Dendritic cell treated with granulocyte-macrophage colony-stimulating factor and Interleukin-4, amounts not matched to agents 40 ng/mL and 50 ng/mL, for 4 days (primary cell): ENCODE measurements around the gene SWI5.

Source experiments
- H3K27ac Mint-ChIP-seq: one replicate; pipeline ENCODE4 v1.8.0; 2022; ENCODE audit warnings: mild to moderate bottlenecking, mixed read lengths
- H3K27me3 Mint-ChIP-seq: one replicate; pipeline ENCODE4 v1.8.0; 2022; ENCODE audit warnings: mild to moderate bottlenecking, mixed read lengths
- H3K36me3 Mint-ChIP-seq: one replicate; pipeline ENCODE4 v1.8.0; 2022; ENCODE audit warnings: low read depth, mixed read lengths
- H3K4me1 Mint-ChIP-seq: one replicate; pipeline ENCODE4 v1.8.0; 2022; ENCODE audit warnings: low read depth, mixed read lengths
- H3K4me3 Mint-ChIP-seq: one replicate; pipeline ENCODE4 v1.8.0; 2022; ENCODE audit warnings: mild to moderate bottlenecking, moderate library complexity, mixed read lengths
- H3K9me3 Mint-ChIP-seq: one replicate; pipeline ENCODE4 v1.8.0; 2022; ENCODE audit warnings: mixed read lengths
- intact Hi-C: fragments of 100-400 bp; cut with micrococcal nuclease; formaldehyde crosslinking; loops from one replicate; pipeline ENCODE4 v1.15.0; 2022

SWI5 gene

DNA sequence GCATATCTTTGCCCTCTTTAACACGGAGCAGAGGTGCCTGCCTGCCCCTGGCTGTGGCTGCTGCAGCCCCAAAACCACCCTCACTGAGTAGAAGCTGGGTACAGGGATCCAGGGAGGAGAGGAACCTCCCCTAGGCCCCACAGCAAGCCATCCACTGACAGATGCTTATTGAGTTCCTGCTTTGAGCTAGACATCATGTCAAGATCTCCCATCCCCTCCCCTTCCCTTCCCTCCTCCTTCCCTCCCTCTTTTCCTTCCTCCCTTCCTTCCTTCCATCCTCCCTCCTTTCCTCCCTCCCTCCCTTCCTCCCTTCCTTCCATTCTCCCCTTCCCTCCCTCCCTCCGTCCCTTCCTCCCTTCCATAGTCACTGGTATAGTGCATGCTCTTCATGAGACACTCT is 29.6 kb upstream of the SWI5 start:
- H3K27ac Mint-ChIP-seq = no peak overlapping the region

DNA sequence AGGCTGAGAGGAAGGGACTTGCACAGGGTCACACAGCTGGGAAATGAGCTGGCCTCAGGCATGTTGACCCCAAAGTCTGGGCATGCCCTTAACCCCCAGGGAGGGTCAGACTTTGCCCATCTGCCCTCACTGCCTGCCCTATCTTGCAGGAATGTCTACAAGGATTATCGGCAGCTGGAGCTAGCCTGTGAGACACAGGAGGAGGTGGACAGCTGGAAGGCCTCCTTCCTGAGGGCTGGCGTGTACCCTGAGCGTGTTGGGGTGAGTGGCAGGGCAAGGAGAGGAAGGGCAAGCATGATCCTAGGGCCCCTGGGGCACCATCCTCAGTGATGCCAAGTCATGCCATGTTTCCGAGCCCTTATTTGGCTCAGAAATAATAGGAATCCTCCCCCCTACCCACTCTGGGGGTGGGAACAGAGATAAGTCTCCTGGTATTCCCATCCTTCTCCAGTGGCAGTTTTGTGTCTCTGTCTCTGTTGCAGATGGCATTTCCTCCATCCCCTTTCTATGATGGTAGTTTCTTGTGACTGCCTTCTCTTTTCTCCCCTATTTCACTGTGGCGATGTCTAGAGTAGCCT is 28.8 kb upstream of the SWI5 start:
- H3K27ac Mint-ChIP-seq = no peak overlapping the region
- H3K27me3 Mint-ChIP-seq = peaks cover 34% of the 10 kb centered on the region
- H3K9me3 Mint-ChIP-seq = no peaks in the 10 kb centered on the region
- no peak overlapping the region for H3K4me3 Mint-ChIP-seq
- peaks cover 25% of the 10 kb centered on the region for H3K36me3 Mint-ChIP-seq
- intact Hi-C loops = no loop called here
- H3K4me1 Mint-ChIP-seq = peaks cover 50% of the 10 kb centered on the region

More for the DNA sequence above, 29.6 kb upstream of the SWI5 start:
- Mint-ChIP-seq H3K27me3 (peaks cover 26% of the 10 kb centered on the region), H3K4me3 (no peak overlapping the region), H3K9me3 (no peaks in the 10 kb centered on the region), H3K4me1 (peaks cover 41% of the 10 kb centered on the region), H3K36me3 (peaks cover 17% of the 10 kb centered on the region)
- intact Hi-C loops = no loop called here

DNA sequence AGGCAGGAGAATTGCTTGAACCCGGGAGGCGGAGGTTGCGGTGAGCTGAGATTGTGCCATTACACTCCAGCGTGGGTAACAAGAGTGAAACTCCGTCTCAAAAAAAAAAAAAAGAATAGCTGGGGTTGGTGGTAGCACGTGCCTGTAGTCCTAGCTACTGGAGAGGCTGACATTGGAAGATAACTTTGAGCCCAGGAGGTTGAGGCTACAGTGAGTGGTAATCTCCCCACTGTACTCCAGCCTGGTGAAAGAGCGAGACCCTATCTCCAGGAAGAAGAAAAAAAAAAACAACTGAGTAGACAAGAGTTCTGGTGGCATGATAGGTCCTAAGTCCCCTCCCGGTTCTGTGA is 26.5 kb upstream of the SWI5 start:
- intact Hi-C loops = no loop called here
- no peaks in the 10 kb centered on the region for H3K9me3 Mint-ChIP-seq
- H3K4me3 Mint-ChIP-seq = no peak overlapping the region
- peaks cover 43% of the 10 kb centered on the region for H3K36me3 Mint-ChIP-seq
- no peak overlapping the region for H3K27ac Mint-ChIP-seq
- peaks cover 40% of the 10 kb centered on the region for H3K4me1 Mint-ChIP-seq
- H3K27me3 Mint-ChIP-seq = peaks cover 35% of the 10 kb centered on the region

DNA sequence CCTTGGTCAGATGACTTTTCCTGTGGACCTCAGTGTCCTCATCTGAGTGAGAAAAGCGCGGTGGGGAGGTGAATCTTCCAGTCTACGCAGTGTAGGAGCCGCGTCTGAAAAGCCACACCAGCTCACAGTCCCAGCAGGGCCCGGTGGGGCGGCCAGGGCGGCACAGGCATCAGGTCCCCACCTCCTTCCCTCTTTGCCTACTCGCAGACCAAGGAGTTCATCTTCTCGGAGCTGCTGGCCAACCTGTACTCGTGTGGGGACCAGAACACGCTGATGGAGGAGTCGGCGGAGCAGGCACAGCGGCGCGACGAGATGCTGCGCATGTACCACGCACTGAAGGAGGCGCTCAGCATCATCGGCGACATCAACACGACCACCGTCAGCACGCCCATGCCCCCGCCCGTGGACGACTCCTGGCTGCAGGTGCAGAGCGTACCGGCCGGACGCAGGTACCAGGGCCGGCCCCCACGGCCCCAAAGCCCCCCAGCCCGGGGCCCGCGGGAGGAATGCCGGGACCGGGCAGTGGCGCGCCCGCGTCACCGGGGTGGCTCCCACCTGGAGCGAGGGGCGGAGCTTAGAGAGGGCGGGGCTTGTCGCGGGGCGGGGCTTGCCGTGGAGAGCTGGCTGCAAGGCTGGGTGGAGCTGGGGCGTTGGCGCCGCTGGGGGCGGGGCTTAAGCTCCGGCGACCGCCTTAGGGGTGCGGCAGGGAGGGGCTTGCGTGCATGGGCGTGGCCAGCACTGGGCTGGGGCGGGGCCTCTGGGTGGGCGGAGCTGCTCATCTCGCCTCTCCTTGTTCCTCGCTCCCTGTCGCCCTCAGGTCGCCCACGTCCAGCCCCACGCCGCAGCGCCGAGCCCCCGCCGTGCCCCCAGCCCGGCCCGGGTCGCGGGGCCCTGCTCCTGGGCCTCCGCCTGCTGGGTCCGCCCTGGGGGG is 25.9 kb upstream of the SWI5 start:
- H3K9me3 Mint-ChIP-seq = no peaks in the 10 kb centered on the region
- peaks cover 47% of the 10 kb centered on the region for H3K36me3 Mint-ChIP-seq
- intact Hi-C loops = no loop called here
- no peak overlapping the region for H3K27ac Mint-ChIP-seq
- peak overlapping the region; percentile 30 for H3K4me3 Mint-ChIP-seq
- H3K4me1 Mint-ChIP-seq = peaks cover 39% of the 10 kb centered on the region
- peaks cover 35% of the 10 kb centered on the region for H3K27me3 Mint-ChIP-seq

DNA sequence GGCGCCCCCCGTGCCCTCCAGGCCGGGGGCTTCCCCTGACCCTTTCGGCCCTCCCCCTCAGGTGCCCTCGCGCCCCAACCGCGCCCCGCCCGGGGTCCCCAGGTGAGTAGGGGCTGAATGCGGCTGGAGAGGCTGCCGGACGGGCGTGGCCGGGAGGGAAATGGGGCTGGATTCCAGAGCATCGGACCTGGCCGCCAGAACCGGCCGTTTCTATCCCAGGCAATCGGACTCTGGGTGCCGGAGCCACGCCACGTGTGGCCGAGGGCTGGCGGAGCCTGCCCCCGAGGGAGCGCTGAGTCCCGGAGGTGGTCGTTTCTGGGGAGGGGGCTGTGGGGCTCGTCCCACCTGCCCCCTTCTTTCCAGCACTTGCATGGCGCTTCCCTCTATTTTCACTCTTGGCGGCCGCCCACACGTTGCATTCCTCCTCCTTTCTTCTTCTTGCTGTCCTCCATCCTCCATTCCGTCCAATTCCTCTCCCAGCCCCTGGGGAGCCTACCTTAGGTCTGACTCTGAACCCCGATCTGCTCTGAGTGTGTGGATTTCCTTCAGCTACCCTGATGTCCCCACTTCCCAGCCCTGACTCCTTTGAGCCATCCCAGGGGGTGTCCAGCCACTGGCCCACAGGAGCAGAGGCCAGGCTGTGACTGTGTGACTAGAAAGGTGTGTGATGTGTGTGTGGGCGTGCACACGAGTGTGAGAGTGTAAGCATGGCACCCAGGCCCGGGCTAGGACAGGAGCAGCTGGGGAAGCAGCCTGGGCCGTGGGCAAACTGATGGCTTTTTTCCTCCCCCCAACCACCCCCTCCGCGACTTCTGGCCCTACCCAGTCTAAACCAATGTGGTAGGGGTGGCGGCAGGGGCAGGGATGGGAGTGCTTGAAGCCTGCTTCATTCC is 25.0 kb upstream of the SWI5 start:
- H3K4me1 Mint-ChIP-seq = peaks cover 30% of the 10 kb centered on the region
- peak overlapping the region; percentile 75 for H3K4me3 Mint-ChIP-seq
- intact Hi-C loops = no loop called here

DNA sequence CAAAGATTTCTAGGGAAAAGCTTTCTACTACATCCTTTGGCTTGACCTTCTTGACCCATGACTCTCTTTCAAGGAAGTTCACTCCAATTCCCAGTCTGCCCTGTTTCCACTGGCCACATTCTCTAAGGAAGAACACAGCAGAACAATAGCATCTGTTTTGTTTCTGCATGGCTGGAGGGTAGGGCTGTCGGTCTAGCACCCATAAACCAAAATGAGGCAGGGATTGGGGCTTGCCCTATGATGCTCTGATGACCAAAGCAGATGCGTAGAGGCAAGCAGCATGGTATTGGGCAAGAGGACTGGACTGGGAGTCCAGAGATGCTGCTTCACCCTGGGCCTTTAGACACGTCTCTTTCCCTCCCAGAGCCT is 24.4 kb upstream of the SWI5 start:
- no peak overlapping the region for H3K4me3 Mint-ChIP-seq
- H3K9me3 Mint-ChIP-seq = no peaks in the 10 kb centered on the region
- peaks cover 28% of the 10 kb centered on the region for H3K4me1 Mint-ChIP-seq
- H3K27ac Mint-ChIP-seq = no peak overlapping the region
- peaks cover 55% of the 10 kb centered on the region for H3K36me3 Mint-ChIP-seq
- peaks cover 35% of the 10 kb centered on the region for H3K27me3 Mint-ChIP-seq
- intact Hi-C loops = no loop called here

More for the DNA sequence above, 25.0 kb upstream of the SWI5 start:
- Mint-ChIP-seq H3K27ac (no peak overlapping the region), H3K27me3 (peaks cover 35% of the 10 kb centered on the region), H3K9me3 (no peaks in the 10 kb centered on the region), H3K36me3 (peaks cover 54% of the 10 kb centered on the region)

DNA sequence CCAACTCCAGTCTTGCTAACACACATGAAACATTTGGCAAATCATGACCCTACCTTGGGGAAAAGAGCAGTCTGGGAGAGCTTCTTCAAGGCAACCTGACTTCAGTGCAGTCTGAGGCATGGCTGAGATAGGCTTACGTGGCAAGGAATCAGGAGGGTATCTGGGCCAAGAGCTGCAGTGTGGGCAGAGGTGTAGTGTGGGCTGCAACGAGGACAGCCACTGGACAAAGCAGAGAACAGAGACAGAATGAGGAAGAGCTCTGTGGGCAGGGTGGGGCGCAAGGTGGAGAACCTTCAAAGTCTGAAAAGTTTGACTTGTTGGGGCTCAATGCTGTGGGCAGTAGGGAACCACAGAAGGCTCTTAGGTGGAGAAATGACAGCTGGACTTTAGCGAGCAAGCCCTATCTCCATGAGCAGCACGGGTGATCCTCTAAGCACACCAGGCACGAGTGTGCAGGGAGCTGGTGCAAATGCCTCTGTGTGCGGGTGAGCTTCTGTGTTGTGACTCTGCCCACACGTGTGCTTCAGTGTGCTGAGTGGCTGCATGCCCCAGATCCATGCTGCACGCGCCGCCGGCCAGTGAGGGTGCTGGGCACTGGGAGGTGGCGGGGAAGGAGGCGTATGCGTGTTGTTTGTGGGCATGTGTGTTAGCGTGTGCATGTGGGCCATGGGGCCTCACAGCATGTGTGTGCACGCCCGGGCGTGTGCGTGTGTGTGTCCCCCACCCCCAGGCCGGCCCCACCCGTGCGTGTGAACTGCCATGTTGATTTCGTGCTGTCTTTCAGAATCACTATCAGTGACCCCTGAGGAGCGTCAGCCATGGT is 23.5 kb upstream of the SWI5 start:
- Mint-ChIP-seq H3K4me1 (peaks cover 28% of the 10 kb centered on the region), H3K27me3 (peaks cover 35% of the 10 kb centered on the region), H3K36me3 (peaks cover 62% of the 10 kb centered on the region), H3K4me3 (no peak overlapping the region), H3K9me3 (no peaks in the 10 kb centered on the region), H3K27ac (no peak overlapping the region)
- intact Hi-C loops = no loop called here

DNA sequence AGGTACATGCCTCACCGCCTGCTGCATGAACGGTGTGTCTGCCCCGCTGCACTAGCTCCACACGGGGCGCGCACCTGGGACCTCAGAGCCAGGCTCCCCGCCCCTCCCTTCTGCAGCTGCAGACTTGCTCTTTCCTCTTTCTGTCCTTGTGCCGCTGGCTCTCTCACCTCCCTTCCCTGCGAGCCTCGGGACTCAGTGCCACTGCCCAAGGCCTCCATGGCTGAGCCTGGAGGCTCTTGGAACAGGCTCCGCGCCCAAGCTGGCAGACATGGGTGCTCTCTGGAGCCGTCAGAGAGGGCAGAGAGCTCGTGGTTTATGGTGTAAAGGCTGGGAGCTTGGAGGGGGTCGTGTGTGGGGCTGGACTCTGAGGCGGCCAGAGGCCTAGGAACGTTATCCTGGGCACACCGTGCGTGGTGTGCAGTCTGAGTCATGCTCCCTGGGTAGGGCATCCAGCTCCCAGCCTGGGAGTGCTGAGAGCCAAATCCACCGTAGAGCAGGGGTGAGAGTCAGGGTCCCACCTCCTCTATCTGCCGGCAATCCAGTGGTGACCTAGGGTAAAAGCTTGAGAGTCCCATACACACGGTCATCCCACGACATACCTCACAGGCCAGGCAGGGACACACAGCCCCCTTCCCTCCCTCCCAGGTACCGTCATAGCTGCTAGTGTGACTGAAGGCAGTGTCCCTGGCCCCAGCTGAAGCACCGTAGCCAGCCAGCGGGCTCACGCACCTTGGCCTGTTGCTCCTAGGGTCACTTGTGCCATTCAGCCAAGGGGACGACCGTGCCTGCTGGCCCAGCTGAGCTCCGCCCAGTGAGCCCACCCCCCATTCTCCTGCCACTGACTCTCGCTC is 22.7 kb upstream of the SWI5 start:
- H3K9me3 Mint-ChIP-seq = no peaks in the 10 kb centered on the region
- H3K27ac Mint-ChIP-seq = no peak overlapping the region

DNA sequence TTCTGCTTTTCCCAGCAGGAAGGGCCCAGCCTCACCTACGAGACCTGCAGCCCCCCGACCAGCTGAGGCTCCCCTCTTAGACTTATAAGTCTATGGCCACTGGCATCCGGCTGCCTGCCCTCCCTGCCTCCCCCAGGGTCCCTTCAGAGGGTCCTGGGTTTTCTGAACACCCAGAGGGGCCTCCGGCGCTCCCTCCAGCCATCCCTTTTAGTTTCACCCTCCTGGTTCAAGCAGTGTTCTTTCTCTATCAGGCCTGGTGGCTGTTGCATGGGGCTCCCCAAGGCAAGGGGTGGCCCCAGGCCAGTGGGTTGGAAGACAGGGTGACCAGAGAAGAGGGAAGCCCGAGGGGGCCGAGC is 22.1 kb upstream of the SWI5 start:
- intact Hi-C loops = no loop called here
- no peaks in the 10 kb centered on the region for H3K9me3 Mint-ChIP-seq
- peaks cover 67% of the 10 kb centered on the region for H3K36me3 Mint-ChIP-seq
- peaks cover 28% of the 10 kb centered on the region for H3K4me1 Mint-ChIP-seq
- no peak overlapping the region for H3K27ac Mint-ChIP-seq
- H3K4me3 Mint-ChIP-seq = no peak overlapping the region
- H3K27me3 Mint-ChIP-seq = peaks cover 32% of the 10 kb centered on the region

More for the DNA sequence above, 22.7 kb upstream of the SWI5 start:
- Mint-ChIP-seq H3K4me3 (no peak overlapping the region), H3K27me3 (peaks cover 35% of the 10 kb centered on the region), H3K36me3 (peaks cover 65% of the 10 kb centered on the region), H3K4me1 (peaks cover 28% of the 10 kb centered on the region)
- intact Hi-C loops = no loop called here

DNA sequence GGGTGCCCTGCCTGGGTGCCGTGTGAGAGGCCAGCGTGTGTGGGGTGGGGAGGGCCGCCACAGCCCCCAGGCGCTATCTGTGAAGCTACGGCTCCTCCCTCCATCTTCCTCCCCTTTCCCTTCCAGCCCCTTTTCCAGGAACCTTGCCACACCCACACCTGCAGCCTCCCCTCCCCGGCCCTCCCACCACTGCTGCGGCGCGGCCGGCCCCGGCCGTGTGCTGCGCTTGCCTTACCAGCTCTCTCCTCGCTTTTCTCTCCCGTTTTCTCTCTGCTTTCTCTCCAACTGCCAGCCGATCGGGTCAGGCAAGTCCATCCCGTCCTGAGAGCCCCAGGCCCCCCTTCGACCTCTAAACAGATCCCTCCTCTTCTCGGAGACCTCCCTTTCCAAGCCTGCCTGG is 21.7 kb upstream of the SWI5 start:
- Mint-ChIP-seq H3K27ac (no peak overlapping the region), H3K4me3 (no peak overlapping the region), H3K27me3 (peaks cover 32% of the 10 kb centered on the region), H3K4me1 (peaks cover 28% of the 10 kb centered on the region), H3K9me3 (no peaks in the 10 kb centered on the region), H3K36me3 (peaks cover 71% of the 10 kb centered on the region)
- intact Hi-C loops = no loop called here

DNA sequence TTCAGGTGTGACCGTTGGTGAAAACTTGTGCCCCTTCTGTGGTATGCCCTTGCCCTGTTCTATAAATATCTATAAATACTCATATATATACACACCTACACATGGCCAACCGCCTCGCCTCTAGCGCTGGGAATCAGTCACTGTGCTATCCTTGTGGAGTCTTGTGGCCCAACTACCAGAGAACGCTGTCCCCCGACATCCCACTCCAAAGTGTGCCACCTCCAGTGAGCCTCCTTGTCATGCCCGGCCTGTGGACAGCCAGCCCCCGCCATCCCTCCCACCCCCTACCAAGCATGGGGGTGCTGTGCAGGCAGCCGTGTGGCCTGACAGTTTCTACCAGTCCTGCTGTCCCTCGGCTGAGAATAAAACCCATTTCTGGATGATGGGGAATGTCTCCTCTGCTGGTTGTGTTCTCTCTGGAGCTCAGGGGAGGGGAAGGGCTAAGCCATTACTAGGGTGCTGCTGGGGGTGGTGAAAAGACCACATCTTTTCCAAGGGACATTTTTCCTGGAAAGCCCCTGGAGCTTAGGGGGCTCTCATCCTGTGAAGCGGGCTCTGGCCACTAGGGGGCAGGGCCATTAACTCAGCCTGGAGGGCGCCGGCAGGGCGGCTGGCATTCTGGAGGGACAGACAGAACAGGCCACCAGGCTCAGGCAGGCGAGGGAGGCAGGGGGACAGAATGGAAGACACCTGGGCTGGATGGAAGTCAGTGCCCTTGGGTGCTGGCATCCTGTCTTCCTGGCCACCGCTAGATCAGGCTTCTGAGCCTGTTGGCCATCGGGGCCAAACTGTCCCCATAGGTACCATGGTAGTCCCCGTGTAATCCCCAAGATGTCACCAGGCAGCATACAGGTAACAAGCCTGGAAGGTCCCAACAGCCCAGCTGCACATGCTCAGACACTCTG is 21.0 kb upstream of the SWI5 start:
- H3K4me3 Mint-ChIP-seq = no peak overlapping the region
- peaks cover 78% of the 10 kb centered on the region for H3K36me3 Mint-ChIP-seq
- H3K27ac Mint-ChIP-seq = no peak overlapping the region
- intact Hi-C loops = no loop called here
- H3K27me3 Mint-ChIP-seq = peaks cover 25% of the 10 kb centered on the region
- no peaks in the 10 kb centered on the region for H3K9me3 Mint-ChIP-seq
- H3K4me1 Mint-ChIP-seq = peaks cover 21% of the 10 kb centered on the region
